Esophagus squamous epithelium (tissue), 5 donors: ENCODE results near the gene RANBP2. TPM values are rescaled to one million over a fixed set of nuclear protein-coding genes. Genes with fewer than 3 reads are reported as not detected.

ENCODE experiments used
- DNase-seq: peaks from one replicate; lab custom pipeline; 2025; lab: John Stamatoyannopoulos, UW
- H3K27ac ChIP-seq, 4 donors: fragments of 200-600 bp; sonication (generic); one replicate each; pipeline ENCODE4 v1.5.1; 2016 to 2019; ENCODE audit warnings: mild to moderate bottlenecking in 1 of 4
- H3K27me3 ChIP-seq, 4 donors: fragments of 200-600 bp; sonication (generic); 1 replicate in 3 of 4; 2 replicates in 1 of 4; pipeline versions ENCODE4 v1.5.1 to v1.6.0; 2017 to 2021; ENCODE audit warnings: antibody characterized with exemption in 1 of 4
- H3K36me3 ChIP-seq, 3 donors: fragments of 200-600 bp; sonication (generic); one replicate each; pipeline ENCODE4 v1.5.1; 2016 to 2019
- H3K4me1 ChIP-seq, 3 donors: fragments of 200-600 bp; sonication (generic); one replicate each; pipeline ENCODE4 v1.5.1; 2017 to 2019
- H3K4me3 ChIP-seq, 4 donors: fragments of 200-600 bp; sonication (generic); 1 replicate in 3 of 4; 2 replicates in 1 of 4; pipeline ENCODE4 v1.5.1; 2016 to 2019; ENCODE audit warnings: mild to moderate bottlenecking in 2 of 4, moderate library complexity in 1 of 4
- H3K9me3 ChIP-seq, 3 donors: fragments of 200-600 bp; sonication (generic); one replicate each; pipeline ENCODE4 v1.5.1; 2016 to 2019
- CTCF ChIP-seq, 6 experiments: fragments of 450-650 bp in 4 of 6; fragments of 200-600 bp in 2 of 6; sonication (generic) in 2 of 6; IDR thresholded peaks; one replicate each; pipeline ENCODE4 v1.5.1; 2016 to 2019; ENCODE audit warnings: antibody characterized with exemption in 6 of 6, mild to moderate bottlenecking in 4 of 6, moderate library complexity in 4 of 6
- POLR2A ChIP-seq, 4 donors: fragments of 450-650 bp; IDR thresholded peaks; one replicate each; pipeline ENCODE4 v1.6.1; 2017; ENCODE audit warnings: antibody characterized with exemption in 4 of 4, mild to moderate bottlenecking in 4 of 4, moderate library complexity in 3 of 4
- WGBS, 2 donors: methylation state at CpG; one replicate each; pipeline ENCODE4 v1.1.5; 2018; 5-methylcytosine and 5-hydroxymethylcytosine counted together
- intact Hi-C: fragments of 100-400 bp; cut with DNase I; formaldehyde crosslinking; loops from one replicate; pipeline ENCODE4 v1.15.0; 2022
- small RNA-seq, 4 donors: library from RNA; depleted of rRNA; stranded (forward); fragments of <200 nt; gene quantifications; one replicate each; pipeline ENCODE3, GENCODE V24; 2016
- total RNA-seq, 4 donors: library from RNA; depleted of rRNA; stranded (reverse); fragments of >200 nt; gene quantifications; one replicate each; pipeline ENCODE4 v1.1.0, GENCODE V29; 2016
- donor health status: DM: yes; HTN: yes; CAD: no.

The RANBP2 gene
- total RNA-seq, 4 donors from 2014 or later, result 36.8 to 69.6 (median 52.2) TPM

- Histone ChIP-seq H3K27ac (no peak overlapping the region), H3K27me3 (no peaks in the 10 kb centered on the region), H3K4me1 (no peaks in the 10 kb centered on the region), H3K9me3 (peaks cover 0 to 18% (median 0%) of the 10 kb centered on the region in 3 donors), H3K36me3 (no peaks in the 10 kb centered on the region), H3K4me3 (no peak overlapping the region)
- intact Hi-C loops, result no loop called here
- DNase-seq, result no peak
- TF ChIP-seq POLR2A (IDR thresholded peaks at IDR 0.05) (no peak), CTCF (IDR thresholded peaks at IDR 0.05) (no peak)
- 29 to 43% methylated on average over 1 of the region's 1 CpG for WGBS, 2 donors
These were observed 115.8 kb downstream of the RANBP2 start for GRCh38 chr2:108835040-108835439.

Small RNA genes within 50 kb of the gene (small RNA-seq; reads per million reads assigned to genes)
- gene AC010095.1, result 0 reads per million in 4 donors

Other genes with a start within 250 kb of the RANBP2 start
- 10 to 100 TPM; 37.8 to 66.2 (median 54.0) TPM for gene LIMS1, start 185.0 kb upstream of the RANBP2 start, total RNA-seq
- gene CCDC138, start 67.3 kb downstream of the RANBP2 start, total RNA-seq, result 1 to 10 TPM; 4.2 to 9.2 (median 6.5) TPM